RWPE2 (cell line): Measurements from ENCODE around the gene PTGDS.

Experiments
- ATAC-seq: fragments of 200-7000 bp; cut with Tn5 transposase; 3 replicates; pipeline ENCODE4 v1.9.1; 2021; ENCODE audit warnings: low read depth
- DNase-seq: peaks from one replicate; pipeline ENCODE4 v3.0.0-alpha.2; 2020; ENCODE audit warnings: low spot score
- H3K27ac ChIP-seq: fragments of 450-650 bp; 2 replicates; pipeline ENCODE4 v1.5.1; 2017; ENCODE audit warnings: mild to moderate bottlenecking; ENCODE audit not compliant: poor library complexity, severe bottlenecking
- H3K27me3 ChIP-seq: fragments of 250-450 bp; sonication (Bioruptor Pico); 2 replicates; pipeline ENCODE4 v1.5.1; 2021; ENCODE audit warnings: mild to moderate bottlenecking, moderate library complexity; ENCODE audit not compliant: insufficient read depth, poor library complexity, severe bottlenecking
- H3K36me3 ChIP-seq: fragments of 250-450 bp; sonication (Bioruptor Pico); 2 replicates; pipeline ENCODE4 v1.5.1; 2020; ENCODE audit warnings: low read depth, mild to moderate bottlenecking, moderate library complexity
- H3K4me1 ChIP-seq: fragments of 250-450 bp; sonication (Bioruptor Pico); 2 replicates; pipeline ENCODE4 v1.5.1; 2021; ENCODE audit warnings: mild to moderate bottlenecking, moderate library complexity; ENCODE audit not compliant: insufficient read depth, poor library complexity, severe bottlenecking
- H3K4me3 ChIP-seq: fragments of 250-450 bp; sonication (Bioruptor Pico); 2 replicates; pipeline ENCODE4 v1.5.1; 2021; ENCODE audit warnings: mild to moderate bottlenecking, moderate library complexity; ENCODE audit not compliant: severe bottlenecking
- H3K9me3 ChIP-seq: fragments of 250-450 bp; sonication (Bioruptor Pico); 2 replicates; pipeline ENCODE4 v1.5.1; 2021; ENCODE audit warnings: mild to moderate bottlenecking, moderate library complexity; ENCODE audit not compliant: severe bottlenecking
- CTCF ChIP-seq: fragments of 450-650 bp; IDR thresholded peaks from one replicate; pipeline ENCODE4 v1.5.1; 2017; ENCODE audit warnings: mild to moderate bottlenecking, moderate library complexity; ENCODE audit not compliant: poor library complexity, severe bottlenecking

Gene PTGDS

DNA sequence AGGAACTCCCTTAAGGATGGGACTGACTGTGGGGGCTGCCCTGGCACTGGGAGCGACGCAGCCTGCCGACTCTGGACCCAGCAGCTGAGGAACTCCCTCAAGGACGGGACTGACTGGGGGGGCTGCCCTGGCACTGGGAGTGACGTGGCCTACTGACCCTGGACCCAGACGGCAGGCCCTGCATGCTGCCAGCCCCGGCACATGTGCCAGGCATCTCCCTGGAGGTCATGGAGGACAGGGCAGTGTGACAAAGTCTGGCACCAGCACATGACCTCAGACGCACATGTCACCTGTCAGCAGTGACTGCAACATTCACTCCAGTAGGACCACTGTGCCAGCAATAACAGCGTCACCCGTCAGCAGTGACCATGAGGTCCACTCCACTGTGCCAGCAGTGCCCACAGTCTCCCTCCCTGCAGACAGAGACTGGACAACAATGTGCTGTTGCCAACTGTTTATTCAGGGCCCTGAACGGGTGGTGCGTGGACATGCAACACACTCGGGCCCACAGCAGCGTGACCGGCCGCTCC lies 37.2 kb upstream of the PTGDS start:
- H3K4me3 ChIP-seq: no peak overlapping the region
- no peak for TF ChIP-seq CTCF
- H3K9me3 ChIP-seq: no peaks in the 10 kb centered on the region
- no peaks in the 10 kb centered on the region for H3K27me3 ChIP-seq
- no peak overlapping the region for H3K27ac ChIP-seq
- ATAC-seq (no peak), DNase-seq (no peak)
- H3K4me1 ChIP-seq: peaks cover 3% of the 10 kb centered on the region
- H3K36me3 ChIP-seq: peaks cover 31% of the 10 kb centered on the region

DNA sequence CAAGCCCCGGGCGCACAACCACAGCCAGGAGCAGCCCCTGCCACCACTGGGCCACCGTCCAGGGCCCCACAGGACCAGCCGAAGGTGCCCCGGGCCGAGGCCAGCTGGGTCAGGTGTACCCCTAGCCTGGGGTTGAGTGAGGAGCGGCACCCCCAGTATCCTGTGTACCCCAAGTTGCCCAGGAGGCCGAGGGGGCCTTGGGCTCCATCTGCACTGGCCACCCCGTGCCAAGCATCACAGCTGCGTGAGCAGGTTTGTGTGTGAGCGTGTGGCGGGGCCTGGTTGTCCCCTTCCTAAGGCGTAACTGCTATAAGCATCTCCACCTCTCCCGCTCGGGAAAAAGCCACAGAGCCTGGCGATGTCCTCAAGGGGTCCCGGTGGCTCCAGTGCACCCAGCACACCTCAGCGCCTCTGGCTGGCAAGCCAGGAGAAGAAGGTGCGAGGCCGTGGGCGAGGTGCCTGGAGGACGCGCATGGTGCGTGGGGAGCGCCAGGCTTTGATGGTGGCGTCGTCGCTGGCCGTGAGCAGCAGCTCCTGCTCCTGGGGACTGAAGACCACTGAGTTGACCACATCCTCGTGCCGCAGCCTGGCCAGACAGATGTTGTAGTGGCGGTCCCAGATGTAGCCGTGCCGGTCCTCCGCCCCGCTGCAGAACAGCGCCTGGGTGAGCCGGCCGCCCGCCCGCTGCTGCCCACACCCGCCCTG lies 36.6 kb upstream of the PTGDS start:
- no peak overlapping the region for H3K4me3 ChIP-seq
- H3K27me3 ChIP-seq: no peaks in the 10 kb centered on the region
- no peak for ATAC-seq
- peaks cover 3% of the 10 kb centered on the region for H3K4me1 ChIP-seq
- no peaks in the 10 kb centered on the region for H3K9me3 ChIP-seq
- DNase-seq: peak; percentile 62
- no peak overlapping the region for H3K27ac ChIP-seq
- peaks cover 31% of the 10 kb centered on the region for H3K36me3 ChIP-seq
- no peak for TF ChIP-seq CTCF

GRCh38 chr9:136941231-136942111 lies 35.8 kb upstream of the PTGDS start:
- no peak for TF ChIP-seq CTCF
- Histone ChIP-seq H3K4me3 (no peak overlapping the region), H3K27ac (no peak overlapping the region), H3K36me3 (peaks cover 31% of the 10 kb centered on the region), H3K4me1 (peaks cover 3% of the 10 kb centered on the region), H3K9me3 (no peaks in the 10 kb centered on the region), H3K27me3 (no peaks in the 10 kb centered on the region)
- DNase-seq (peak; percentile 71), ATAC-seq (no peak)

DNA sequence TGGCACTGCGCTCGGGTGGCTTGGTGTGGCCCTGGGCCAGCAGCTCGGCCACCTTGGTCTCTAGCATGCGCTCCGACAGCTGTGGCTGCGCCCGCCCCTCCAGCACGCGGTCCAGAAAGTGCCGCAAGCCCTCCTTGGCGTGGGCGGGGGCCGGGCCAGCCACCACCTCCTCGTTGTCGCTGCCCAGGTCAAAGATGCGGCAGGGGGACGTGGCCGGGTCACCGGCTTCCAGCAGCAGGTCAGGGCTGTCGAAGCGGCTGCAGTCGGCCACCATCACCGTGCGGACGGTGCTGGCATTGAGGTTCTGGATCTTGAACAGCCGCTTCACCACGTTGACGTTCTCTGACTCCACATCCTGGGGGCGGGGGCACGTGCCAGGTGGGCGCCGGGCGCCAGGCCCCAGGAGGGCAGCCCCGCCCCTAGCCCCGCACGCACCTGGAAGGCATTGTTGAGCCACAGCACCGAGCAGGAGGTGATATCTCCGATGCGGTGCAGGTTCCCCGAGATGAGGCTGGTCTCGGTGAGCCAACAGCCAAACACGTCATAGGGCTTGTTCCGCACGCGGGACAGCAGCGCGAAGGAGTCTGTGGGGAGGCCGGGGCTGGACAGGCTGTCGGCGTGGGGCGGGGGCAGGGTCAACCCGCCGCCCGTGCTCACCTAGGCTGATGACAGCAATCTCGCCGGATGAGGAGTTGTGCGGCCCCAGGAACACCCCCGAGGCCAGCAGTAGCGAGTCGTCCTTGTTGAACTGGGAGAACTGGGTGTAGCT lies 35.0 kb upstream of the PTGDS start:
- Histone ChIP-seq H3K9me3 (no peaks in the 10 kb centered on the region), H3K4me1 (peaks cover 3% of the 10 kb centered on the region), H3K27ac (no peak overlapping the region), H3K4me3 (no peak overlapping the region), H3K27me3 (no peaks in the 10 kb centered on the region), H3K36me3 (peaks cover 31% of the 10 kb centered on the region)
- no peak for TF ChIP-seq CTCF
- ATAC-seq: no peak
- DNase-seq: peak; percentile 68
